Mesendoderm (in vitro differentiated cells): ENCODE data around the gene LZTR1.
"Not testable (repeated sequence)": the region's sequence is repeated elsewhere in the genome, so short reads cannot be mapped to it uniquely, and the experiment has no call there.

Experiments
- DNase-seq: peaks from one replicate; pipeline ENCODE4 v3.0.0; 2013
- H2AK5ac ChIP-seq: 2 replicates; pipeline ENCODE4 v1.6.1; 2013; ENCODE audit warnings: low read length, inconsistent platforms
- H2BK120ac ChIP-seq: 2 replicates; pipeline ENCODE4 v1.6.1; 2013; ENCODE audit warnings: low read depth, mild to moderate bottlenecking, low read length, moderate library complexity, mixed read lengths
- H2BK15ac ChIP-seq: replicated peaks from 2 replicates; pipeline ENCODE4 v1.6.1; 2013; ENCODE audit warnings: low read depth, mild to moderate bottlenecking, moderate library complexity
- H2BK5ac ChIP-seq: 2 replicates; pipeline ENCODE4 v1.6.1; 2013; ENCODE audit warnings: low read length, inconsistent platforms
- H3K18ac ChIP-seq: 2 replicates; pipeline ENCODE4 v1.6.1; 2013; ENCODE audit warnings: mild to moderate bottlenecking, low read length, mixed read lengths
- H3K23ac ChIP-seq: one replicate; pipeline ENCODE4 v1.6.1; 2013; ENCODE audit warnings: low read length
- H3K27ac ChIP-seq: 2 replicates; pipeline ENCODE4 v1.5.1; 2013; ENCODE audit warnings: low read depth, mild to moderate bottlenecking, inconsistent platforms, low read length, moderate library complexity
- H3K27me3 ChIP-seq: 2 replicates; pipeline ENCODE4 v1.6.1; 2013; ENCODE audit warnings: low read length, control low read depth, mild to moderate bottlenecking, inconsistent platforms; ENCODE audit not compliant: insufficient read depth, poor library complexity
- H3K36me3 ChIP-seq: 2 replicates; pipeline ENCODE4 v1.6.1; 2013; ENCODE audit warnings: low read length, inconsistent platforms; ENCODE audit not compliant: control insufficient read depth, insufficient read depth
- H3K4ac ChIP-seq: one replicate; pipeline ENCODE4 v1.6.1; 2013; ENCODE audit warnings: low read depth, mild to moderate bottlenecking, low read length, moderate library complexity
- H3K4me1 ChIP-seq: 2 replicates; pipeline ENCODE4 v1.6.1; 2013; ENCODE audit warnings: low read depth, low read length, inconsistent platforms; ENCODE audit not compliant: control insufficient read depth
- H3K4me2 ChIP-seq: 2 replicates; pipeline ENCODE4 v1.6.1; 2013; ENCODE audit warnings: low read length
- H3K4me3 ChIP-seq: 2 replicates; pipeline ENCODE4 v1.5.1; 2013; ENCODE audit warnings: mild to moderate bottlenecking, low read length
- H3K56ac ChIP-seq: one replicate; pipeline ENCODE4 v1.6.1; 2013; ENCODE audit warnings: low read length
- H3K79me1 ChIP-seq: 2 replicates; pipeline ENCODE4 v1.6.1; 2013; ENCODE audit warnings: low read length, inconsistent platforms
- H3K79me2 ChIP-seq: 2 replicates; pipeline ENCODE4 v1.6.1; 2013; ENCODE audit warnings: mild to moderate bottlenecking, low read length; ENCODE audit not compliant: control insufficient read depth, insufficient read depth
- H3K9ac ChIP-seq: 2 replicates; pipeline ENCODE4 v1.6.1; 2013; ENCODE audit warnings: low read length, inconsistent platforms
- H4K5ac ChIP-seq: one replicate; pipeline ENCODE4 v1.6.1; 2013; ENCODE audit warnings: low read length
- H4K8ac ChIP-seq: one replicate; pipeline ENCODE4 v1.6.1; 2013; ENCODE audit warnings: low read depth, mild to moderate bottlenecking, control low read depth, low read length, moderate library complexity
- WGBS: extraction: QIAGEN DNeasy Blood & Tissue Kit; methylation state at CpG from one replicate; pipeline ENCODE4 v1.1.7; 2013; ENCODE audit warnings: low lambda C conversion rate, missing lambda C conversion rate; ENCODE audit not compliant: insufficient coverage; ENCODE audit errors: extremely low coverage; 5-methylcytosine and 5-hydroxymethylcytosine counted together

LZTR1 gene

DNA sequence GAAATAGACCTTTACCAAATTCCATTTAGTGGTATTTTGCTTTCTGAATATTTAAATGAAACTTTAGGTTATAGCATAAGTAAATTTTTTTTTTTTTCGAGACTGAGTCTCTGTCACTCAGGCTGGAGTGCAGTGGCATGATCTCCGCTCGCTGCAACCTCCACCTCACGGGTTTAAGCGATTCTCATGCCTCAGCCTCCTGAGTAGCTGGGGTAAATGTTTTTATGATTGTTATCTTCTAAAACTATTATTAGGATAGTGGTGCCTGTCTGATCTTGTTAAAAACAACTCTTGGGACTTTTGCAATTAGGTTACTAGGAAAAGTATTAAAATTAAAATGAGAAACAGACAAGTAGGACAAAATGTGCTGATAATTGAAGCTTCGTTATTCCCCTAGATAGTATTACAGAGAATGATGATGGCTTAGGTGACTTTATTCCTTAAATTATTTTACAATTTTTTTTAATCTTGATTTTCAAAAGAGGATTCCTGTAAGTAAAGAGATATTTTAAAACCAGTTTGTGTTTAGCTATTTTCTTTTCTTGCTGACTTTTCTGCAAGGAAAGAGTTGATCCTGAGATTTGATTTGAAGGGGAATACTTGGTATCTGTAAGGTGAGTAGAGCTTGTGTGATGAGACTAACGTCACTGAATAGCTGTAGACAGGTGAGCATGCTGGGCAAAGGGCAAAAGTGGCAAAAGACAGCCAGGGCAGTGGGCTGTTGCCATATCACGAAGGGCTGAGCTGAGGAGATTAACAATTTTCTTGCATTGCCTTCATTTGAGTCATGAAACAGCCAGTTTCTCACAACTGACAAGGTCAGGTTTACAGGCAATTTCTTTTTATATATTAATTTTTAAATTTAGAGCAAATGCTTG, 44.1 kb upstream of the LZTR1 start:
- Histone ChIP-seq H2BK5ac (no peak overlapping the region), H3K4me3 (no peak overlapping the region), H2AK5ac (no peak overlapping the region), H4K5ac (no peak overlapping the region), H3K27ac (no peak overlapping the region), H3K9ac (no peak overlapping the region), H3K4ac (no peak overlapping the region), H3K36me3 (peaks cover 7% of the 10 kb centered on the region), H2BK120ac (no peak overlapping the region), H3K27me3 (no peaks in the 10 kb centered on the region), H3K79me1 (peaks cover 12% of the 10 kb centered on the region), H3K4me1 (peaks cover 2% of the 10 kb centered on the region), H2BK15ac (no peak overlapping the region), H4K8ac (no peak overlapping the region), H3K4me2 (no peak overlapping the region), H3K18ac (no peak overlapping the region), H3K23ac (no peak overlapping the region), H3K56ac (no peak overlapping the region), H3K79me2 (peaks cover 85% of the 10 kb centered on the region)
- DNase-seq: no peak
- WGBS: no CpG with 5 or more reads among the region's 8 CpGs

DNA sequence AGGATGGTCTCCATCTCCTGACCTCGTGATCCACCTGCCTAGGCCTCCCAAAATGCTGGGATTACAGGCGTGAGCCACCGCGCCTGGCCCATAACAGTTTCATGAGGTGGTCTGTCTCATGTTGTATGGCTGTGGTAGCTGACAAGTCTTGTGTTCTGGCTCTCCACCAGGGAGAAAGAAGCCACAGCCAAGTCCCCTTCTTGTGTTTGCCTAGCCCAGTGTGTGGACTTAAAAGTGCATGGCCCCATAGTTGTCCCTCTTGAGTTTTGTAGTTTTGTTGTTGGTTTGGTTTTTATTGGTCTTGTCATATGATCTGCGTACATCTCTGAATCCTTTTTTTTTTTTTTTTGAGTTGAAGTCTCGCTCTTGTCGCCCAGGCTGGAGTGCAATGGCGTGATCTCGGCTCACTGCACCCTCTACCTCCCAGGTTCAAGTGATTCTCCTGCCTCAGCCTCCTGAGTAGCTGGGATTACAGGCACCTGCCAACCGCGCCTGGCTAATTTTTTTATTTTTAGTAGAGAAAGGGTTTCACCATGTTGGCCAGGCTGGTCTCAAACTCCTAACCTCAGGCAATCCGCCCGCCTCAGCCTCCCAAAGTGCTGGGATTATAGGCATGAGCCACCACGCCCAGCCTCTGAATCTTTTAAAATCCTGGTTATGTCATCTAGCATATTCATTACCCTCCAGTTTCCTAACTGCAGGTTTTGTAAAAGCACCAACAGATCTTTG, 42.5 kb upstream of the LZTR1 start:
- H3K18ac ChIP-seq, H3K27me3 ChIP-seq, H3K27ac ChIP-seq, H3K36me3 ChIP-seq, H2BK5ac ChIP-seq, H2AK5ac ChIP-seq, H3K4me1 ChIP-seq, H3K4me2 ChIP-seq, H3K56ac ChIP-seq, H3K79me1 ChIP-seq, DNase-seq, H3K23ac ChIP-seq, H4K5ac ChIP-seq, H4K8ac ChIP-seq, H2BK120ac ChIP-seq, H3K4me3 ChIP-seq, H2BK15ac ChIP-seq, H3K4ac ChIP-seq, H3K9ac ChIP-seq: not testable (repeated sequence)
- no CpG with 5 or more reads among the region's 14 CpGs for WGBS
- peaks cover 87% of the 10 kb centered on the region for H3K79me2 ChIP-seq

DNA sequence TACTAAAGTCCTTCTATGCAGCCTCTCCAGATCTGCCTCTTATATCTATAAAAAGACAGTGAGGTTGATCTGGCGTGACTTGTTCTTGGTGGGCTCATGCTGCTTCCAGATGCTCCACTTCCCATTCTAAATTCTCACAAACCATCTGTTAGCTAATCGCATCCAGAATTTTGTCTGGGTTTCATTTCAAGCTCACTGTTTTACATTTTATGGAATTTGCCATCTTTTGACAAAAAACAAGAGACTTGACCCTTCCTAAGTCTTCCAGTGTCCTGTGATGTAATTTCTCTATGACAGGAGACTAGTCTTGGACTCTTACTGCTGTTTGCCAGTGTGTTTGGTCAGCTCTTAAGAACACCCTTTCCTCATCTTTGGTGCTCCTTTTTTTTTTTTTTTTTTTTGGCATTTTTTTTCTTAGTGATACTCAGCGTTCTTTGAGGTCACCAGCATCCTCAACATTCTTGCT, 41.9 kb upstream of the LZTR1 start:
- no CpG with 5 or more reads among the region's 3 CpGs for WGBS
- peaks cover 4% of the 10 kb centered on the region for H3K36me3 ChIP-seq
- no peak for DNase-seq

DNA sequence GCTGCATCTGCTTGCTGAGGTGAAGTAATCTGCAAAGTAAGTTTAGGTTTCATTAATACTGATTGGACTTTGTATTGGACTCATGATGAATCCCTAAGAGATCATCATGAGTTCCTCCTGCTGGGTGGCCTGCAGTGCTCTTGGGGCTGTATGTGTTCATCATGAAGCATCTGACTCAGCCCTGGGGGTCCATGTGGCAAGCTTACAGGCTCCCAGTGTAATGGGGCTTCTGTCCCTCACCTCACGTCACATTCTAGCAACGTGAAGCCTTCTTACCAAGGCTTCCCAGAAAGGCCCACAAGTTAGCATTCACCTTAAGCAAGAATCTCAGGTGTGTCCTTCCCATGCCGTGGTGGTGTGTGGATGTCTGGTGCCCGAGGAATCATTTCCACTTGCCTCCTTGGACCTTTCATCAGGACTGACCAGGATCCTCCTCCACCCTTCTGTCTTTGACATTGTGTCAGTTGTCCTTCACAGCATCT, 41.2 kb upstream of the LZTR1 start:
- H2AK5ac ChIP-seq: no peak overlapping the region
- H2BK120ac ChIP-seq: no peak overlapping the region
- no peak overlapping the region for H3K23ac ChIP-seq
- H3K4ac ChIP-seq: no peak overlapping the region
- H3K4me3 ChIP-seq: no peak overlapping the region
- peaks cover 2% of the 10 kb centered on the region for H3K4me1 ChIP-seq
- no peak overlapping the region for H3K27ac ChIP-seq
- no peak overlapping the region for H4K5ac ChIP-seq
- no peak overlapping the region for H2BK5ac ChIP-seq
- peaks cover 10% of the 10 kb centered on the region for H3K79me1 ChIP-seq
- no peak overlapping the region for H3K9ac ChIP-seq
- no peak overlapping the region for H3K4me2 ChIP-seq
- DNase-seq: no peak
- peaks cover 86% of the 10 kb centered on the region for H3K79me2 ChIP-seq
- no peaks in the 10 kb centered on the region for H3K27me3 ChIP-seq
- H3K56ac ChIP-seq: no peak overlapping the region
- H3K18ac ChIP-seq: no peak overlapping the region
- H2BK15ac ChIP-seq: no peak overlapping the region
- H3K36me3 ChIP-seq: peaks cover 4% of the 10 kb centered on the region
- WGBS: no CpG with 5 or more reads among the region's 4 CpGs
- no peak overlapping the region for H4K8ac ChIP-seq

More for the DNA sequence above, 41.9 kb upstream of the LZTR1 start:
- Histone ChIP-seq H3K27me3 (no peaks in the 10 kb centered on the region), H2BK120ac (no peak overlapping the region), H3K18ac (no peak overlapping the region), H3K4me2 (no peak overlapping the region), H3K4me1 (peaks cover 2% of the 10 kb centered on the region), H3K4me3 (no peak overlapping the region), H3K23ac (no peak overlapping the region), H4K8ac (no peak overlapping the region), H4K5ac (no peak overlapping the region), H3K27ac (no peak overlapping the region), H2AK5ac (no peak overlapping the region), H3K9ac (no peak overlapping the region), H3K79me1 (peaks cover 9% of the 10 kb centered on the region), H3K4ac (no peak overlapping the region), H2BK5ac (no peak overlapping the region), H3K56ac (no peak overlapping the region), H3K79me2 (peaks cover 86% of the 10 kb centered on the region), H2BK15ac (no peak overlapping the region)

DNA sequence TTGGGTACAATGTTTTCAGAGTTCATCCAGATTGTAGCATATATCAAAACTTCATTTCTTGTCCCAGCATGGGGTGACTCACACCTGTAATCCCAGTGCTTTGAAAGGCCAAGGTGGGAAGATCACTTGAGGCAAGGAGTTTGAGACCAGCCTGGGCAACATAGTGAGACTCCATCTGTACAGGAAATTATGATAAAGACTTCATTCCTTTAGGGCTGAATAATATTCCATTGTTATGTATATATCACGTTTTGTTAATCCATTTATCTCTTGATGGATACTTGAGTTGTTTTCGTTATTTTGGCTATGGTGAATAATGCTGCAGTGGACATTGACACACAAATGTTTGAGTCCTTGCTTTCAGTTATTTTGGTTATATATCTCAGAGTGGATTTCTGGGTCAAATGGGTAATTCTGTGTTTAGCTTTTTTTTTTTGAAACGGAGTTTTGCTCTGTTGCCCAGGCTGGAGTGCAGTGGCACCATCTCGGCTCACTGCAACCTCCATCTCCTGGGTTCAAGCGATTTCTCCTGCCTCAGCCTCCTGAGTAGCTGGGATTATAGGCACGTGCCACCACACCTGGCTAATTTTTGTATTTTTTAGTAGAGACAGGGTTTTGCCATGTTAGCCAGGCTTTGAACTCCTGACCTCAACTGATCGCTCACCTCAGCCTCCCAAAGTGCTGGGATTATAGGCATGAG, 39.7 kb upstream of the LZTR1 start:
- Histone ChIP-seq H3K79me2 (peaks cover 88% of the 10 kb centered on the region), H3K79me1 (peaks cover 12% of the 10 kb centered on the region)
- H2AK5ac ChIP-seq, H3K4ac ChIP-seq, H4K5ac ChIP-seq, H3K27me3 ChIP-seq, H3K56ac ChIP-seq, H3K9ac ChIP-seq, H3K23ac ChIP-seq, H4K8ac ChIP-seq, H3K4me3 ChIP-seq, H3K4me1 ChIP-seq, DNase-seq, H2BK5ac ChIP-seq, H2BK15ac ChIP-seq, H3K18ac ChIP-seq, H2BK120ac ChIP-seq, H3K27ac ChIP-seq, H3K36me3 ChIP-seq, H3K4me2 ChIP-seq: not testable (repeated sequence)
- WGBS: no CpG with 5 or more reads among the region's 7 CpGs
